Nephron (organoid): ENCODE measurements around the gene SLC37A2.

Experiments used
- H3K27ac Mint-ChIP-seq, 3 experiments: 2 replicates each; pipeline ENCODE4 v1.8.0; 2020; ENCODE audit warnings: mixed read lengths in 3 of 3, mild to moderate bottlenecking in 2 of 3, moderate library complexity in 1 of 3
- H3K27me3 Mint-ChIP-seq: 2 replicates; pipeline ENCODE4 v1.8.0; 2021; ENCODE audit warnings: low read depth, mild to moderate bottlenecking, moderate library complexity, mixed read lengths
- H3K36me3 Mint-ChIP-seq: 2 replicates; pipeline ENCODE4 v1.8.0; 2020; ENCODE audit warnings: low read depth, mixed read lengths
- H3K4me1 Mint-ChIP-seq: 2 replicates; pipeline ENCODE4 v1.8.0; 2020; ENCODE audit warnings: mixed read lengths
- H3K4me3 Mint-ChIP-seq, 3 experiments: 2 replicates each; pipeline ENCODE4 v1.8.0; 2020; ENCODE audit warnings: mild to moderate bottlenecking in 3 of 3, mixed read lengths in 3 of 3, moderate library complexity in 2 of 3
- H3K9me3 Mint-ChIP-seq: 2 replicates; pipeline ENCODE4 v1.8.0; 2020; ENCODE audit warnings: mixed read lengths
- TF ChIP-seq, protein P1 (sequence below), 3 experiments: fragments of 200-600 bp; sonication (generic); IDR thresholded peaks; one replicate each; pipeline ENCODE4 v1.5.0; 2021; ENCODE audit warnings: antibody characterized with exemption in 3 of 3; ENCODE audit not compliant: unreplicated experiment in 3 of 3

SLC37A2 gene

DNA sequence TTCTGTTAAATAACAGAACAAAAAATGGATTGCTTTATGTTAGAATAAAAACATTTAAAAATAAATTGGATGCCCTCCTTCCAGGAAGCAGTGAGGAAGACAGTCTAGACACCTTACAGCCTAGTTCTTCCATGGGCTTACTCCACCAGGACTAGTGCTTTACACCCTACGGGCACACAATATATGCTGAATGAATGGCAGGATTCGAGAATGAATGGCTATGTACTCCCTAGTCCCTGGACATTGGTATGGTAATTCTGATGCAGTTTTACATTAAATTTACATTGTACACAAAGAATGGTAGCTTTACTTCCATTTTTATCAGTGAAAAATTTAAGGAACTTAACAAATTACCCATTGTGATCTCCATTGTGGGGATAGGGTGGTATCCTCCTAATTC is 31.6 kb downstream of the SLC37A2 start:
- Mint-ChIP-seq H3K9me3 (no peaks in the 10 kb centered on the region), H3K27me3 (no peaks in the 10 kb centered on the region), H3K27ac (no peak overlapping the region), H3K4me1 (peaks cover 16% of the 10 kb centered on the region), H3K4me3 (no peak overlapping the region), H3K36me3 (peaks cover 41% of the 10 kb centered on the region)
- TF ChIP-seq, protein P1, sequence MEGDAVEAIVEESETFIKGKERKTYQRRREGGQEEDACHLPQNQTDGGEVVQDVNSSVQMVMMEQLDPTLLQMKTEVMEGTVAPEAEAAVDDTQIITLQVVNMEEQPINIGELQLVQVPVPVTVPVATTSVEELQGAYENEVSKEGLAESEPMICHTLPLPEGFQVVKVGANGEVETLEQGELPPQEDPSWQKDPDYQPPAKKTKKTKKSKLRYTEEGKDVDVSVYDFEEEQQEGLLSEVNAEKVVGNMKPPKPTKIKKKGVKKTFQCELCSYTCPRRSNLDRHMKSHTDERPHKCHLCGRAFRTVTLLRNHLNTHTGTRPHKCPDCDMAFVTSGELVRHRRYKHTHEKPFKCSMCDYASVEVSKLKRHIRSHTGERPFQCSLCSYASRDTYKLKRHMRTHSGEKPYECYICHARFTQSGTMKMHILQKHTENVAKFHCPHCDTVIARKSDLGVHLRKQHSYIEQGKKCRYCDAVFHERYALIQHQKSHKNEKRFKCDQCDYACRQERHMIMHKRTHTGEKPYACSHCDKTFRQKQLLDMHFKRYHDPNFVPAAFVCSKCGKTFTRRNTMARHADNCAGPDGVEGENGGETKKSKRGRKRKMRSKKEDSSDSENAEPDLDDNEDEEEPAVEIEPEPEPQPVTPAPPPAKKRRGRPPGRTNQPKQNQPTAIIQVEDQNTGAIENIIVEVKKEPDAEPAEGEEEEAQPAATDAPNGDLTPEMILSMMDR (IDR thresholded peaks at IDR 0.05; ENCODE audit: unreplicated experiment in 3 of 3) = no peak

- TF ChIP-seq, protein P1 (IDR thresholded peaks at IDR 0.05; ENCODE audit: unreplicated experiment in 3 of 3) = no peak
- Mint-ChIP-seq H3K4me3 (no peak overlapping the region), H3K4me1 (no peaks in the 10 kb centered on the region), H3K27ac (no peak overlapping the region), H3K27me3 (no peaks in the 10 kb centered on the region), H3K9me3 (peaks cover under 1% of the 10 kb centered on the region), H3K36me3 (peaks cover 74% of the 10 kb centered on the region)
Measured at GRCh38 chr11:125100136-125100535, 37.0 kb downstream of the SLC37A2 start.

GRCh38 chr11:125101596-125101995 is 38.5 kb downstream of the SLC37A2 start:
- TF ChIP-seq, protein P1 (IDR thresholded peaks at IDR 0.05; ENCODE audit: unreplicated experiment in 3 of 3) = no peak
- peaks cover 76% of the 10 kb centered on the region for H3K36me3 Mint-ChIP-seq
- no peaks in the 10 kb centered on the region for H3K27me3 Mint-ChIP-seq
- H3K4me3 Mint-ChIP-seq = no peak overlapping the region
- H3K4me1 Mint-ChIP-seq = no peaks in the 10 kb centered on the region
- peaks cover 5% of the 10 kb centered on the region for H3K9me3 Mint-ChIP-seq
- peak overlapping the region in 1 of 3 experiments; percentile 60 for H3K27ac Mint-ChIP-seq

GRCh38 chr11:125102025-125102424 is 38.9 kb downstream of the SLC37A2 start:
- Mint-ChIP-seq H3K9me3 (peaks cover 5% of the 10 kb centered on the region), H3K27ac (no peak overlapping the region), H3K36me3 (peaks cover 77% of the 10 kb centered on the region), H3K27me3 (no peaks in the 10 kb centered on the region), H3K4me3 (no peak overlapping the region), H3K4me1 (no peaks in the 10 kb centered on the region)
- TF ChIP-seq, protein P1 (IDR thresholded peaks at IDR 0.05; ENCODE audit: unreplicated experiment in 3 of 3) = no peak

GRCh38 chr11:125102510-125102909 is 39.4 kb downstream of the SLC37A2 start:
- peaks cover 5% of the 10 kb centered on the region for H3K9me3 Mint-ChIP-seq
- no peak overlapping the region for H3K27ac Mint-ChIP-seq
- H3K4me3 Mint-ChIP-seq = no peak overlapping the region
- H3K4me1 Mint-ChIP-seq = no peaks in the 10 kb centered on the region
- peaks cover 76% of the 10 kb centered on the region for H3K36me3 Mint-ChIP-seq
- no peaks in the 10 kb centered on the region for H3K27me3 Mint-ChIP-seq
- TF ChIP-seq, protein P1 (IDR thresholded peaks at IDR 0.05; ENCODE audit: unreplicated experiment in 3 of 3) = no peak

DNA sequence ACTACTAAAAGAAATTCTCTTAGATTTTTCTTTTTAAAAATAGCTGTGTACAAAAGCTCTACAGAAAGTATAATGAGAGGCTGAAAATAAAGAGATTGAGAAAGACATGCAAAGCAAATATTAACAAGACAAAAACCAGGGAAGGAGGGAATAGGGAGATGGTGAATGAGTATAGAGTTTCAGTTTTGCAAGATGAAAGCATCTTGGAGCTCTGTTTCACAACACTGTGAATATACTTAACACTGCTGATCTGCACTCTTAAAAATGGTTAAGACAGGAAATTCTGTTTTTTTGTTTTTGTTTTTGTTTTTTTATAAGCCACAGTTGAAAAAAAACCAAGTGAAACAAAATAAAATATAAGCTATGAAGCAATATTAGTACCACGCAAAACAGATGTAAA is 42.8 kb downstream of the SLC37A2 start:
- TF ChIP-seq, protein P1 (IDR thresholded peaks at IDR 0.05; ENCODE audit: unreplicated experiment in 3 of 3) = no peak
- peaks cover 5% of the 10 kb centered on the region for H3K9me3 Mint-ChIP-seq
- H3K4me1 Mint-ChIP-seq = peaks cover 7% of the 10 kb centered on the region
- H3K27me3 Mint-ChIP-seq = no peaks in the 10 kb centered on the region
- no peak overlapping the region for H3K4me3 Mint-ChIP-seq
- peaks cover 47% of the 10 kb centered on the region for H3K36me3 Mint-ChIP-seq
- H3K27ac Mint-ChIP-seq = no peak overlapping the region
